Omental fat pad (tissue), 4 donors: ENCODE results near the gene CTTN. TPM values are rescaled to one million over a fixed set of nuclear protein-coding genes. Genes with fewer than 3 reads are reported as not detected.
A peak's percentile ranks its signal among the peaks of the same experiment; 100 is the strongest.

Experiments
- ATAC-seq: fragments of 150-250 bp; one replicate; pipeline ENCODE4 v1.9.1; 2016; ENCODE audit warnings: mild to moderate bottlenecking, moderate library complexity; ENCODE audit not compliant: low FRiP score
- DNase-seq: peaks from one replicate; pipeline ENCODE4 v3.0.0-alpha.2; 2019; ENCODE audit warnings: low spot score
- total RNA-seq, 4 donors: library from RNA; depleted of rRNA; stranded (reverse); fragments of >200 nt; gene quantifications; one replicate each; pipeline ENCODE4 v1.1.0, GENCODE V29; 2016
- TF ChIP-seq, protein P1 (sequence below), 3 donors: fragments of 450-650 bp; IDR thresholded peaks; one replicate each; pipeline ENCODE4 v1.5.1; 2016 to 2017; ENCODE audit warnings: antibody characterized with exemption in 3 of 3, mild to moderate bottlenecking in 3 of 3, moderate library complexity in 2 of 3

CTTN gene
- total RNA-seq, 4 donors from 2014 or later, result 240 to 341 (median 294) TPM

DNA sequence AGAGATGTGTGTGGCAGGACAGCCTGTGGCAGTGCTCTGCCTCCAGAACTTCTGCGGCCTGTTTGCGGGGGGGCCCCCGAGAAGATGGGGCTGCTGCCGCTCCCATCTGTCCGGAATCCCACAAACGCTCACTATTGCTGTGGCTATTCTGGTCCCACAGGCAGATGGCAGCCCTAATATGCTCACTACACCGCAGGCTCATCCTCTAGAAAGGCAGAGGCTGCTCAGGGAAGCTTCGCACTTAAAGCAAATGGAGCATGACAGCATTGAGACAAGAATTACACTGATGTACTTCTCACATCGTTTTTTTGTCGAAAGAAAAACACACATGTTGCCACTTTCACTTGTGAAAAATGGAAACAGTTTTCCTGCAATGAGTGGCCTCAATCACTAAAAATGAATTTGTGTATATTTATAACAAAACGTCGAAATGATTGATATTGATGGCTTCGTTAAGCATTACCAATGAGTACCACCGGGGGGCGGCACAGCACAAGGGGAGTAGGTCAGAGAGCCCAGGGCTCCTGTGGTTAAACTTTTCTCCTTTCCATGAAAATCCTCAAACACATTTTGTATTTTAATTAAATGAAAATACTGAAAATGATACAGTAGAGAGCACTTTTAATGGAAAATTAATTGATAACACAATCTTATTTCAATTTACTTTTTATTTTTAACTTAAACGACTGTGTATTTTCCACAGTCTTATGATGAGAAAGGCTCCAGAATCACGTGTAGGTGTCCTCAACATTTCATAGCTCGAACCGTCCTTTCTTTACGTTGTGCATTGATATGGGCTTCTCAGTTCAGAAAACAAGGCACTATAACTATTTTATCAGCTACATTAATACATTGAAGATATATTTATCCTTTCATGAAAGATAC is 69.1 kb downstream of the CTTN start:
- no peak for ATAC-seq
- TF ChIP-seq, protein P1, sequence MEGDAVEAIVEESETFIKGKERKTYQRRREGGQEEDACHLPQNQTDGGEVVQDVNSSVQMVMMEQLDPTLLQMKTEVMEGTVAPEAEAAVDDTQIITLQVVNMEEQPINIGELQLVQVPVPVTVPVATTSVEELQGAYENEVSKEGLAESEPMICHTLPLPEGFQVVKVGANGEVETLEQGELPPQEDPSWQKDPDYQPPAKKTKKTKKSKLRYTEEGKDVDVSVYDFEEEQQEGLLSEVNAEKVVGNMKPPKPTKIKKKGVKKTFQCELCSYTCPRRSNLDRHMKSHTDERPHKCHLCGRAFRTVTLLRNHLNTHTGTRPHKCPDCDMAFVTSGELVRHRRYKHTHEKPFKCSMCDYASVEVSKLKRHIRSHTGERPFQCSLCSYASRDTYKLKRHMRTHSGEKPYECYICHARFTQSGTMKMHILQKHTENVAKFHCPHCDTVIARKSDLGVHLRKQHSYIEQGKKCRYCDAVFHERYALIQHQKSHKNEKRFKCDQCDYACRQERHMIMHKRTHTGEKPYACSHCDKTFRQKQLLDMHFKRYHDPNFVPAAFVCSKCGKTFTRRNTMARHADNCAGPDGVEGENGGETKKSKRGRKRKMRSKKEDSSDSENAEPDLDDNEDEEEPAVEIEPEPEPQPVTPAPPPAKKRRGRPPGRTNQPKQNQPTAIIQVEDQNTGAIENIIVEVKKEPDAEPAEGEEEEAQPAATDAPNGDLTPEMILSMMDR (IDR thresholded peaks at IDR 0.05), result no peak
- DNase-seq, result peak; percentile 82

DNA sequence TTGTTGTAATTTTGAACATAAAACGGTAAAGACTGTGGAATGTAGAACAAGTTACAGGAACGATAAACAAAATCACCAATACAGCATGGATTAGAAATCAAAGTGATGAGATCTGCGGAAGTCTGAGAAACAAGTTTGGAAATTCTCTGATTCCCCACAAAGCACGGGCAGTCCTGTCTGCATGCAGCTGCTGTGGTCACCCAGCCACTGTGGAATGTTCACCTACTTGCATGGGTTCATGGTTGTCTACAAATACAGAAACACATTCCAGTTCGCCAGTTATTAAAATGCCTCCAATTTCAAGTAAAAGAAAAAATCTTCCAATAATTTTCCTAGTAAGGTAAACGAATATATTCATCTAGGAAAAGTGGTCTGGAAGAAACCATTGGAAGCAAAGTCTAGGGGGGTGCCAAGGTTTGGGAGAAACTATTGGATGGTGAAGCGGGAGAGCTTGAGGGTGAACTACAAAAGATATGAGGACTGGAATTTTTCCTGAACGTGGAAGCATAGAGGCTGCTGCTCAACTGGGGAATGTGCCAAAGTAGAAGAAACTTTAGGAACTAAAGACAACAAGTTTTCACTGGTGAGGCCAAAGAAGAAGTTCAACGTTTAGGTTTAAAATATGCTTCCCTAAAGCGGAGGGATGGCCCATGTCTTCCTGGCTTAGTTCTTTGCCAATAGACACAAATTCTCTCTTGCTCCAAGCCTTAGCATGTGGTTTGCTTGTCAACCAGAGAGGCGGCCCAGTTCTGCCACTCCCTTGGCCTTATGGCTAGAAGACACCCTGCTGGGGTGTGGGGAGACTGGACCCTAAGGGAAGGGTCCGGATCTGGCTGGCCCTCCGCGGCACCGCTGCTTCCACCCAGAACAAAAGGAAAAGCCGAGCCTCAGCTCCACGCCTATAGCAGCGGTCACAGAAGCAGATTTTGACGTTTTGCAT is 70.2 kb downstream of the CTTN start:
- ATAC-seq, result no peak
- TF ChIP-seq, protein P1 (IDR thresholded peaks at IDR 0.05), result no peak
- DNase-seq, result no peak

DNA sequence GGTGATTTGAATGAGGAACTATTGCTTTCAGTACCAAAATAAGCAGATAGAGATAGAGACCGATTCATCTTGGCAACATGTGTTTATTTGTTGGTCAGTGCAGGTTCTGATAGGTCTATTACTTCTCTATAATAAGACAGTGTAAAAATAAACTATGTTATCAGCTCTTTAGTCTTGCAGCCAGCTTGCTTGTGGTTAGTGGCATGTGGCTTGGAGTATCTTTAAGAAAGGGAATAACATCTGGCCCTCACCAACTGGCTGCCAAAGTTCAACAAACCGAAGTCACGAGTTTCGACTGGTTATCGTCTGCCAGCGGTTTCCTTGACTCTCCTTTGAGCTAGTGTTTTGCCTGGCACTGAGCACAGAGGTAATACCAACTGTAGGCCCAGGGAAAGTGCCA is 71.8 kb downstream of the CTTN start:
- DNase-seq, result no peak
- ATAC-seq, result no peak
- TF ChIP-seq, protein P1 (IDR thresholded peaks at IDR 0.05), result no peak

DNA sequence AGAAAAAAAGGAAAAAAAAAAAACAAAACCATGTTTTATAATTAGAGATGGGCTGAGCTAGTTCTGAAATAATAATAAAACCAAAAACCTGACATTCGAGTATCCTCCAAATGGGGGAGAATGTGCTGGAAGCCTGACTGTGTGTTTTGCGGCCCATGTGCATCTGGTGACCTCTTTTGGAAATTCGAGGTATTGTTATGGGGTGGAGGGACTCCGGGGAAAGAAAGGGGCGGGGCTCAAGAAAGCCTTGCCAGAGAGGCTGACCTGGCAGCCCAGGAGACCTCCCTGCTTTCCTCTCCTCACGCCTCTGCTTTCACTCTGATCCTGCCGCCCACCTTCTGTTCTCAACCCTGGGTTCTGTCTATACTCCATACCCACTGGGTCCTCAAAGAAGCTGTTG is 72.9 kb downstream of the CTTN start:
- ATAC-seq, result no peak

DNA sequence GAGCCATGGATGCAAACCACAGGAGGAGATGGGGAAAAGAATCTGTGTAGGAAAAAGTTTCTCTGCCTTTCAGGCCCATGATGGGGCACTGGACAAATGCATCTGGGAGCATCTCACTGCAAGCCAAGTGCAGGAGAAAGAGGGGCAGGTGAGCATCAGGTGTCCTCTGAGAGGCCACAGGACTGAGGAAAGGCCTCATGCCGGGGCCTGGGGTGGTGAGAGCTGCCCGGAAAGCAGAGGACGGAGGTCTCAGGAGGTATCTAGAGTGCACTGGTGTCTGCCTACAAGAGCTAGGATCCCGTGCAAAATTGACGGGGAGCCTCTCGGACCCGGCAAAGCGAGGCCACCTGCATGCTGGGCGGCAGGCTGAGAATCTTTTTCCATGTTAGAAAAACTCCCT is 73.9 kb downstream of the CTTN start:
- DNase-seq (no peak), ATAC-seq (no peak)
- TF ChIP-seq, protein P1 (IDR thresholded peaks at IDR 0.05), result no peak

More for the DNA sequence above, 72.9 kb downstream of the CTTN start:
- no peak for DNase-seq
- TF ChIP-seq, protein P1 (IDR thresholded peaks at IDR 0.05), result no peak

DNA sequence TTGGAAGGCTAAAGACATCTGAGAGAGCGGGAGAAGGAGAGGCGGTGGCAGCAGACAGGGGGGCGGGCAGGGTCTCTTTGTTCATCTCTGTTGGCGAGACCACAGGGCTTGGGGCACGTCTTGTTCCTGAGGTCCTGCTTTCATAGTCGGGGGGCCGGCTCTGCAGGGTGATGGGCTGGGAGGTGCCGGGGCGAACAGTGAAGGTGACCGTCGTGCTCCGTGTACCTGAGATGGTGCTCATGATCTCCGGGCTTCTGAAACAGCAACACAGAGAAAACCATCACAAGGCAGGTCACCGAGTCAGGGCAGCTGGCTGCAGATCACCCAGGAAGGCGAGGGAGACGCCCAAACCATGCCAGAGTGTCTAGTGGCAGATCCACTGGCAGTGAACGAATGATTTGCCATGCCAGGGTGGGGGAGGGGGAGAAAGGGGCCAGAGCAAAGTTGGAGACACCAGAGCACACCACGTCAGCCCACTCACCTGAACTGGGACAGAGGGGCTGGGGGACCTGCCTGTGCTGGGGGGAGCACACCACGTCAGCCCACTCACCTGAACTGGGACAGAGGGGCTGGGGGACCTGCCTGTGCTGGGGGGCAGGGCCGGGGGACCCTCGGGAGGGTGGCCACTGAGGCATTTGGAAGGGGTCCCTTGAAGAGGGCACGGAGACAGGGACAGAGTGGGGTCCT is 75.0 kb downstream of the CTTN start:
- DNase-seq (no peak), ATAC-seq (no peak)
- TF ChIP-seq, protein P1 (IDR thresholded peaks at IDR 0.05), result no peak
